Spleen (tissue), 7 donors: ENCODE data around the gene METTL14.

Experiments
- POLR2A ChIP-seq, 3 donors: fragments of 450-650 bp; IDR thresholded peaks; one replicate each; pipeline ENCODE4 v1.5.1; 2017; ENCODE audit warnings: antibody characterized with exemption in 3 of 3, mild to moderate bottlenecking in 1 of 3
- TF ChIP-seq, protein P1 (sequence below), 11 experiments: fragments of 200-600 bp in 7 of 11; fragments of 450-650 bp in 4 of 11; sonication (generic) in 4 of 11; IDR thresholded peaks in 8 of 11; conservative IDR thresholded peaks in 3 of 11; 1 replicate in 7 of 11; 2 replicates in 4 of 11; pipeline versions ENCODE4 v1.4.0 to v1.8.0; 2016 to 2021; ENCODE audit warnings: antibody characterized with exemption in 11 of 11, inconsistent platforms in 4 of 11, mild to moderate bottlenecking in 1 of 11
- donor health status: DM: no; HTN: no; CAD: no; lungs with moderate emphysema.
- donor health status: DM: no; HTN: no; CAD: no.
- donor health status: DM: no; HTN: no; CAD: no.

DNA sequence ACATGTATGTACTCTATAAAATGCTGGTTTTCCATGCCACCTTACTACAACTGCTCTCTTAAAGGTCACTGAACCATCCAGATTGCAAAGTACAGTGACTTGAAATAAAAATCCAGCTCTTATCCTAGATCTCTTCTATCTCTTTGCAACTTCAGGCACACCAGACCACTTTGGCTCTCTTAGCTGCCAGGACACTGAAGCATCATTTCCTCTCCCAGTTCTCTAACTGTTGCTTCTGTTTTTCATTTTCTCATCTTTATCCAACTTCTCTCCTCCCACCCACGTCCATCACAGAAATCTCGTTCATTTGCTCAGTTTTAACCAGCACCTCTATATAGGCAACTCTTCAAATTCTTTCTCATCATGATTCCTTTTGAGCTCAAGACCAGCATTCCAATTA lies 74.3 kb downstream of the METTL14 start:
- TF ChIP-seq, protein P1, sequence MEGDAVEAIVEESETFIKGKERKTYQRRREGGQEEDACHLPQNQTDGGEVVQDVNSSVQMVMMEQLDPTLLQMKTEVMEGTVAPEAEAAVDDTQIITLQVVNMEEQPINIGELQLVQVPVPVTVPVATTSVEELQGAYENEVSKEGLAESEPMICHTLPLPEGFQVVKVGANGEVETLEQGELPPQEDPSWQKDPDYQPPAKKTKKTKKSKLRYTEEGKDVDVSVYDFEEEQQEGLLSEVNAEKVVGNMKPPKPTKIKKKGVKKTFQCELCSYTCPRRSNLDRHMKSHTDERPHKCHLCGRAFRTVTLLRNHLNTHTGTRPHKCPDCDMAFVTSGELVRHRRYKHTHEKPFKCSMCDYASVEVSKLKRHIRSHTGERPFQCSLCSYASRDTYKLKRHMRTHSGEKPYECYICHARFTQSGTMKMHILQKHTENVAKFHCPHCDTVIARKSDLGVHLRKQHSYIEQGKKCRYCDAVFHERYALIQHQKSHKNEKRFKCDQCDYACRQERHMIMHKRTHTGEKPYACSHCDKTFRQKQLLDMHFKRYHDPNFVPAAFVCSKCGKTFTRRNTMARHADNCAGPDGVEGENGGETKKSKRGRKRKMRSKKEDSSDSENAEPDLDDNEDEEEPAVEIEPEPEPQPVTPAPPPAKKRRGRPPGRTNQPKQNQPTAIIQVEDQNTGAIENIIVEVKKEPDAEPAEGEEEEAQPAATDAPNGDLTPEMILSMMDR (IDR thresholded peaks at IDR 0.05 in 8 of 11, conservative IDR thresholded peaks at IDR 0.05 in 3 of 11): no peak
- no peak for TF ChIP-seq POLR2A (IDR thresholded peaks at IDR 0.05)
